DND-41 (cell line): ENCODE measurements around the gene OLIG1.

Experiments
- ATAC-seq: fragments of 200-7000 bp; cut with Tn5 transposase; 3 replicates; pipeline ENCODE4 v1.9.1; 2021; ENCODE audit warnings: low read depth; ENCODE audit not compliant: insufficient read depth
- DNase-seq: peaks from one replicate; pipeline ENCODE4 v3.0.0-alpha.2; 2020
- H2AFZ ChIP-seq: 2 replicates; pipeline ENCODE4 v1.6.0; 2012; ENCODE audit warnings: low read depth, low read length
- H3K27ac ChIP-seq: 2 replicates; pipeline ENCODE4 v1.5.1; 2012; ENCODE audit warnings: low read length, inconsistent platforms
- H3K27me3 ChIP-seq: fragments of 200-600 bp; sonication (generic); 2 replicates; pipeline ENCODE4 v1.6.0; 2012; ENCODE audit warnings: low read length, mild to moderate bottlenecking, inconsistent platforms; ENCODE audit not compliant: insufficient read depth, poor library complexity
- H3K36me3 ChIP-seq: 2 replicates; pipeline ENCODE4 v1.5.1; 2012; ENCODE audit warnings: low read length, inconsistent platforms; ENCODE audit not compliant: insufficient read depth
- H3K4me1 ChIP-seq: 2 replicates; pipeline ENCODE4 v1.5.1; 2012; ENCODE audit warnings: mild to moderate bottlenecking, low read length; ENCODE audit not compliant: insufficient read depth
- H3K4me2 ChIP-seq: 2 replicates; pipeline ENCODE4 v1.6.0; 2012; ENCODE audit warnings: mild to moderate bottlenecking, moderate library complexity, low read length, inconsistent platforms; ENCODE audit not compliant: insufficient read depth
- H3K4me3 ChIP-seq, 2 experiments: fragments of 200-600 bp in 1 of 2; shearing (Covaris generic) in 1 of 2; 2 replicates each; pipeline ENCODE4 v1.5.1; 2012 to 2016; ENCODE audit warnings: inconsistent platforms in 2 of 2, low read length in 2 of 2, mild to moderate bottlenecking in 2 of 2, low read depth in 1 of 2, moderate library complexity in 1 of 2
- H3K79me2 ChIP-seq: 2 replicates; pipeline ENCODE4 v1.6.0; 2012; ENCODE audit warnings: low read length, inconsistent platforms; ENCODE audit not compliant: insufficient read depth
- H3K9ac ChIP-seq: 2 replicates; pipeline ENCODE4 v1.6.0; 2012; ENCODE audit warnings: low read depth, mild to moderate bottlenecking, inconsistent platforms, low read length, moderate library complexity
- H3K9me3 ChIP-seq: 2 replicates; pipeline ENCODE4 v1.5.1; 2012; ENCODE audit warnings: low read length, moderate library complexity, mild to moderate bottlenecking, inconsistent platforms; ENCODE audit not compliant: insufficient read depth, severe bottlenecking
- H4K20me1 ChIP-seq: 2 replicates; pipeline ENCODE4 v1.6.0; 2012; ENCODE audit warnings: low read length; ENCODE audit not compliant: insufficient read depth
- EZH2 ChIP-seq: IDR thresholded peaks from 3 replicates; pipeline ENCODE4 v1.6.1; 2012; ENCODE audit warnings: borderline replicate concordance, low read depth, mild to moderate bottlenecking, moderate library complexity, low read length, inconsistent platforms; ENCODE audit not compliant: severe bottlenecking
- TF ChIP-seq, protein P1 (sequence below): IDR thresholded peaks from 2 replicates; pipeline ENCODE4 v1.5.1; 2012; ENCODE audit warnings: borderline replicate concordance, low read length, moderate library complexity, mild to moderate bottlenecking; ENCODE audit not compliant: poor library complexity, severe bottlenecking; ENCODE audit errors: extremely low read depth

OLIG1 gene

DNA sequence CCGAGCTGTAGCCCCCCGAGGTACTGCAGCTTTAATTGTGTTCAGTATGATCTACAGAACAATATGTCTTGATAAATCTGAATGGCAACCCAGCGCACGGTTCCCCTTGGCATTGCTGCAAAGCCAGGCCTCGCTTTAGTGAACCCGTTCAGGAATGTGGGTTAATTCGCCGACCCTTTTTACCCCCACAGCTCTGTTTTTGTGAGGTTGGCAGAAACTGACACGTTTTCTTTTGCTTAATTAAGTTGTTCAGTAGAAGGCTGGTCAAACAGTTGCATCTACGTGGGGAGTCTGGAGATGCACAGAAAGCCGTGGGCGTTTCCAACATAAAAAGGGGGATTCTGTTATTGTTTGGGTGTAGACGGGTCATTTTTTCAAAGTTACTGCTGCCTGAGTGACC is 43.2 kb downstream of the OLIG1 start:
- Histone ChIP-seq H3K27ac (no peak overlapping the region), H3K27me3 (peaks cover 15% of the 10 kb centered on the region), H3K4me1 (peaks cover 49% of the 10 kb centered on the region), H3K9ac (no peak overlapping the region), H3K4me3 (no peak overlapping the region), H3K36me3 (no peaks in the 10 kb centered on the region), H3K79me2 (no peaks in the 10 kb centered on the region), H4K20me1 (no peaks in the 10 kb centered on the region), H2AFZ (no peak overlapping the region), H3K4me2 (no peak overlapping the region), H3K9me3 (no peaks in the 10 kb centered on the region)
- TF ChIP-seq, protein P1, sequence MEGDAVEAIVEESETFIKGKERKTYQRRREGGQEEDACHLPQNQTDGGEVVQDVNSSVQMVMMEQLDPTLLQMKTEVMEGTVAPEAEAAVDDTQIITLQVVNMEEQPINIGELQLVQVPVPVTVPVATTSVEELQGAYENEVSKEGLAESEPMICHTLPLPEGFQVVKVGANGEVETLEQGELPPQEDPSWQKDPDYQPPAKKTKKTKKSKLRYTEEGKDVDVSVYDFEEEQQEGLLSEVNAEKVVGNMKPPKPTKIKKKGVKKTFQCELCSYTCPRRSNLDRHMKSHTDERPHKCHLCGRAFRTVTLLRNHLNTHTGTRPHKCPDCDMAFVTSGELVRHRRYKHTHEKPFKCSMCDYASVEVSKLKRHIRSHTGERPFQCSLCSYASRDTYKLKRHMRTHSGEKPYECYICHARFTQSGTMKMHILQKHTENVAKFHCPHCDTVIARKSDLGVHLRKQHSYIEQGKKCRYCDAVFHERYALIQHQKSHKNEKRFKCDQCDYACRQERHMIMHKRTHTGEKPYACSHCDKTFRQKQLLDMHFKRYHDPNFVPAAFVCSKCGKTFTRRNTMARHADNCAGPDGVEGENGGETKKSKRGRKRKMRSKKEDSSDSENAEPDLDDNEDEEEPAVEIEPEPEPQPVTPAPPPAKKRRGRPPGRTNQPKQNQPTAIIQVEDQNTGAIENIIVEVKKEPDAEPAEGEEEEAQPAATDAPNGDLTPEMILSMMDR: no peak
- no peak for TF ChIP-seq EZH2
- ATAC-seq: no peak
- no peak for DNase-seq

DNA sequence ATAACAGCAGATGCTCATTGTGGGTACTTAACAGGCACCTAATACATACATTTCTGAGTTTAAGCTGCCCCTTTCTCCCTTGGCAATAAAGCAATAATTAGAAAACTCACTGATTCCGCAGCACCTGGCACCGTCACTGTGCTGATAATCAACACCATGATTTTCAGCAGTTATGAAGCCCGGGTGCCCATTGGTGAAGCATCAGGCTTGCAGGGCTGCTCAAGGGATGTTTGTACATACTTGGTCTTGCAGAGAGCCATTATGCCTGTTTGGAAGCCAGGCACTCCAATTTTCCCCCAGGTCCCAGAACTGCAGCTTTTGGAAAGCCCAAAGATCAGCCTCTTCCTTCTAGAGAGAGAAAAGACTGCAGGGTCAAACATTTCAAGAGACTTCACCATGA is 44.3 kb downstream of the OLIG1 start:
- no peak overlapping the region for H3K27ac ChIP-seq
- H3K4me1 ChIP-seq: peaks cover 47% of the 10 kb centered on the region
- H3K4me2 ChIP-seq: no peak overlapping the region
- no peak overlapping the region for H3K9ac ChIP-seq
- H2AFZ ChIP-seq: no peak overlapping the region
- peaks cover 13% of the 10 kb centered on the region for H3K27me3 ChIP-seq
- H3K4me3 ChIP-seq: no peak overlapping the region
- TF ChIP-seq, protein P1: no peak
- no peak for TF ChIP-seq EZH2
- ATAC-seq (no peak), DNase-seq (no peak)
- no peaks in the 10 kb centered on the region for H3K36me3 ChIP-seq
- H3K9me3 ChIP-seq: no peaks in the 10 kb centered on the region
- H3K79me2 ChIP-seq: no peaks in the 10 kb centered on the region
- H4K20me1 ChIP-seq: no peaks in the 10 kb centered on the region

DNA sequence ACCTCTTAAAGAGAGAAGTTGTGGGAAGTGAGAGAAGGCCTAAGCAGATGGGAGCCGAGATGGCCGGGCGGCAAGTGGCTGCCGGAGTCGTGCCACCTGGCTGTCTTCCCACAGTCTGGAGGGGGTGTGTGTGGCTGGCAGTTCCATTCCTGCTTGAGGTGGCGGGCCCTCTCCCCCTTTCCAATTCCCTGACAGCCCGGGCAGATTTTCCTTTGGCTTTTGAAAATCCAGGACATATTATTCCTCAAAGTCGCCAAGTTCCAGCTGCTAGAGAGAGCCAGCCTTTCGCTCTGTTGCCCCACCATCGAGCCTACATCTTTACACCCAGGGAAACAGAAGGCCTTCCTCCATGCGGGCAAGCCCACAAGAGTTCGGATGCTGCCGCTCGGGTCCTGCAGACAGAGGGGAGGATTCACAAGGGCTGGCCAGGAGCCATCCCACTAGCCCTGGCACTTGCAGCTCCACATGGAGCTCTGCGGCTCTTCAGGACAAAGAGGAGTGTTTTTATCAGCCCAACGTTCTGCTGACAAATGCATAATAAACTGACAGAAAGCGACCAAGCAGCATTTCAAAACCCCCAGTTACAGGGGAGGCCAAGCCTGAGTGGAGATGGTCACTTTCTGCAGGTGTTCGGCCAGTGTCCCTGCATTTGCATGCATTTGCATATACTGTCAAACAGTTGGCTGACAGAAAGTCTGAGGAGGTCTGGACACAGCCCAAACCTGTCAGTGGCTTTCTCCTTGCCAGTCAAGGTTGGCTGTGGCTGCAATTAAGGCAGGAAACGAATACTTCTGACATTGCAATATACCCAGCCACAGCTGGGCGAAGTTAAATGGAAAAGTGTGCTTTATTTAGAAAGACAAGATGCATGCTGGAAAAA is 45.9 kb downstream of the OLIG1 start:
- 0 out of 2 replicates have a peak overlapping the region, but pooled peaks have one; percentile 17 for H2AFZ ChIP-seq
- peak overlapping the region; percentile 23 for H3K9ac ChIP-seq
- peak; percentile 46 for DNase-seq
- peak overlapping the region; percentile 50 for H3K4me2 ChIP-seq
- peaks cover 35% of the 10 kb centered on the region for H3K4me1 ChIP-seq
- no peaks in the 10 kb centered on the region for H4K20me1 ChIP-seq
- H3K79me2 ChIP-seq: no peaks in the 10 kb centered on the region
- H3K36me3 ChIP-seq: no peaks in the 10 kb centered on the region
- ATAC-seq: peak; percentile 67
- H3K27me3 ChIP-seq: no peaks in the 10 kb centered on the region
- peak overlapping the region; percentile 69 for H3K27ac ChIP-seq
- no peak for TF ChIP-seq EZH2
- TF ChIP-seq, protein P1: no peak
- H3K9me3 ChIP-seq: no peaks in the 10 kb centered on the region
- H3K4me3 ChIP-seq: peak overlapping the region in 1 of 2 experiments; percentile 16; a peak in 1 of 4 replicates
